Activated T-cell treated with anti-CD3 and anti-CD28 coated beads, Interleukin-2, amount 50 U/mL, for 72 hours (primary cell): ENCODE results near the gene SORBS2. TPM values are rescaled to one million over a fixed set of nuclear protein-coding genes. Genes with fewer than 3 reads are reported as not detected.

Experiments used
- ATAC-seq, 2 donors: fragments of 150-1000 bp; cut with Tn5 transposase; replicated peaks in 1 of 2; 2 replicates each; pipeline ENCODE4 v1.10.0; 2021; ENCODE audit warnings: moderate library complexity in 2 of 2, mild to moderate bottlenecking in 1 of 2
- DNase-seq, 2 donors: peaks; one replicate each; pipeline ENCODE4 v3.0.0; 2021 to 2022; ENCODE audit warnings: mixed read lengths in 1 of 2
- H3K27ac Mint-ChIP-seq: one replicate; pipeline ENCODE4 v1.8.0; 2022; ENCODE audit warnings: mild to moderate bottlenecking, moderate library complexity, mixed read lengths
- H3K27me3 Mint-ChIP-seq: one replicate; pipeline ENCODE4 v1.8.0; 2022; ENCODE audit warnings: low read depth, mixed read lengths
- H3K36me3 Mint-ChIP-seq, 2 donors: one replicate each; pipeline ENCODE4 v1.8.0; 2022; ENCODE audit warnings: mixed read lengths in 2 of 2, mild to moderate bottlenecking in 1 of 2; ENCODE audit not compliant: insufficient read depth in 2 of 2
- H3K4me1 Mint-ChIP-seq: one replicate; pipeline ENCODE4 v1.8.0; 2022; ENCODE audit warnings: low read depth, mixed read lengths
- H3K4me3 Mint-ChIP-seq, 2 donors: one replicate each; pipeline ENCODE4 v1.8.0; 2022; ENCODE audit warnings: mild to moderate bottlenecking in 2 of 2, mixed read lengths in 2 of 2, moderate library complexity in 2 of 2
- H3K9me3 Mint-ChIP-seq, 2 donors: one replicate each; pipeline ENCODE4 v1.8.0; 2022; ENCODE audit warnings: mixed read lengths in 2 of 2
- total RNA-seq, 2 donors: library from RNA; stranded (reverse); gene quantifications; one replicate each; pipeline ENCODE4 v1.2.3, GENCODE V29; 2022

The SORBS2 gene
- total RNA-seq, 2 donors from 2014 or later: 0.26 TPM; not detected in 1

DNA sequence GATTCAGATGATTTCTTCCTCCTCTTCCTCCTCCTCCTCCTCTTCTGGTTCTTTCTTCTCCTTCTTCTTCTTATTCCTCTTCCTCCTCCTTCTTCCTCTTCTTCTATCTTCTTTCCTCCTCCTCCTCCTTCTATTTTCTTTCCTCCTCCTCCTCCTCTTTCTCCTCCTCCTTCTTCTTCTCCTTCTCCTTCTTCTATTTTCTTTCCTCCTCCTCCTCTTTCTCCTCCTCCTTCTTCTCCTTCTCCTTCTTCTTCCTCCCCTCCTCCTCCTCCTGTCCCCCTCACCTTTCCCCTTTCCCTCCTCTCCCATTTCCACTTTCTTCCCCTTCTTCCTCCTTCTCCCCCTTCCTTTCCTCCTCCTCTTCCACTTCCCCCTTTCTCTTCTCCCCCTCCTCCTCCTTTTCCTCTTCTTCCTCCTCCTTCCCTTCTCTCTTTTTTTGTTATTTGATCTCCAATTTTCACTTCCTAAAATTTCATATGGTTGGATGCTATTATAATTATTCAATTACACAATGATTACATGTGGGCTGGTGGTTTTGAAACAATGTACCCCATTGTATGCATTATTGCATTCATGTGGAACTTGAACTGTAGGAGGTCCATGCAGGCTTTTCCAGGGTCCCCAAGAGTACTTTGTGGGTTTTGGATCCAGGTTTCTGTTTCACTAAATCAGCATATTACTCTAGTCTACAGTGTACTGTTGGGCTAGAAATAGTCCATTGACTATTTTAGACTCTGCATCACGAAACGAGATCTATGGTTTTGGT is 68.1 kb downstream of the SORBS2 start:
- ATAC-seq (no peak), DNase-seq (no peak)
- no peaks in the 10 kb centered on the region for H3K4me1 Mint-ChIP-seq
- no peaks in the 10 kb centered on the region for H3K36me3 Mint-ChIP-seq
- H3K9me3 Mint-ChIP-seq: no peaks in the 10 kb centered on the region
- no peak overlapping the region for H3K4me3 Mint-ChIP-seq
- peaks cover under 1% of the 10 kb centered on the region for H3K27me3 Mint-ChIP-seq
- no peak overlapping the region for H3K27ac Mint-ChIP-seq

DNA sequence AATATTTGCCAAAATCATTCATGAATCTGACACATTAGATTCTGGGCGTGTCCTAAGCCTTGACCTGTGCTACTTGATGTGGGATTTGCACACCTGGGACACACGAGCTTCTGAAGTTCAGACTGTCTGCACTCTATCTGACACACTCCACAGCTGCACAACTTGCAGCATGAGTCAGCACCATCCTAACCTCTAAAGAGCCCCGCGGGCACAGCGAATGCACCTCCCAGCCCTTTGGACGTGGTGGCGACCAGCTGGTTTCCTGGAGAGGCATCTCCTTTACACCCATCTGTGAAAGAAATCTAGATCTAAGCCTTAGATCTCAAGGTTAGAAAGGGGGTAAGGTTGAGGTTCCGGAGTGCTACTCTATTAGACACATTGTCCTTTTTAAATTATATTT is 69.2 kb downstream of the SORBS2 start:
- Mint-ChIP-seq H3K4me1 (no peaks in the 10 kb centered on the region), H3K36me3 (no peaks in the 10 kb centered on the region), H3K9me3 (no peaks in the 10 kb centered on the region), H3K27ac (no peak overlapping the region), H3K4me3 (no peak overlapping the region), H3K27me3 (no peaks in the 10 kb centered on the region)
- ATAC-seq (no peak), DNase-seq (no peak)

DNA sequence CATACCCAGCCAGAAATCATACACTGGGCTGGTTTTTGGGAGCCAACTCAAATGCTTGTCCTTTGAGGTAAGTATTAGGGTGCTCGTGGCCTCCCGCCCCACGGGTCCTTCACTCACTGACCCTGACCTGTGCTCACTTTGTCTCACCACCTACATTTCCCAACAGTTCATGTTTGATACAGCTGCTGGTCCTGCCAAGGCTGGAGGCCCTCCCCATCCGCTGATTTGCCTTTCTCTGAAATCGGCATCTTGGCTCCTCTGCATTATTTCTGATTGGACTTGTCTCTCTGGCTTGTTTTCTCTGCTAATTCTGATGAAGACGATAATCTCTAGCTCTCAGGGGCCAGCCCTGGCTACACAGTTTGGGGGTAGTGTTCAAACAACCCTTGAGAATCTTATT is 70.2 kb downstream of the SORBS2 start:
- ATAC-seq: no peak
- Mint-ChIP-seq H3K4me3 (no peak overlapping the region), H3K4me1 (no peaks in the 10 kb centered on the region), H3K27me3 (no peaks in the 10 kb centered on the region), H3K9me3 (no peaks in the 10 kb centered on the region), H3K27ac (no peak overlapping the region), H3K36me3 (no peaks in the 10 kb centered on the region)
- no peak for DNase-seq

DNA sequence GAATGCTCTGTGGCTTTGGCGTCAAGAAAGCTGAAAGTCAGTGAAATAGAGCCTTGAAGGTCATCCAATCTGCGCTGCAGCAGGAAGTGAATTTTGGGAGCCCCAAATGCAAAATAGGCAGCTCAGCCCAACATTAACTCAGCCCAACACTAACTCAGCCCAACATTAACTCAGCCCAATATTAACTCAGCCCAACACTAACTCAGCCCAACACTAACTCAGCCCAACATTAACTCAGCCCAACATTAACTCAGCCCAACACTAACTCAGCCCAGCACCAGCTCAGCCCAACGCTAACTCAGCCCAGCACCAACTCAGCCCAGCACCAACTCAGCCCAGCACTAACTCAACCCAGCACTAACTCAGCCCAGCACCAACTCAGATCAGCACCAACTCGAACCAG is 71.5 kb downstream of the SORBS2 start:
- Mint-ChIP-seq H3K4me1 (no peaks in the 10 kb centered on the region), H3K36me3 (no peaks in the 10 kb centered on the region), H3K27me3 (no peaks in the 10 kb centered on the region), H3K27ac (no peak overlapping the region), H3K4me3 (no peak overlapping the region), H3K9me3 (no peaks in the 10 kb centered on the region)
- ATAC-seq: no peak
- no peak for DNase-seq

DNA sequence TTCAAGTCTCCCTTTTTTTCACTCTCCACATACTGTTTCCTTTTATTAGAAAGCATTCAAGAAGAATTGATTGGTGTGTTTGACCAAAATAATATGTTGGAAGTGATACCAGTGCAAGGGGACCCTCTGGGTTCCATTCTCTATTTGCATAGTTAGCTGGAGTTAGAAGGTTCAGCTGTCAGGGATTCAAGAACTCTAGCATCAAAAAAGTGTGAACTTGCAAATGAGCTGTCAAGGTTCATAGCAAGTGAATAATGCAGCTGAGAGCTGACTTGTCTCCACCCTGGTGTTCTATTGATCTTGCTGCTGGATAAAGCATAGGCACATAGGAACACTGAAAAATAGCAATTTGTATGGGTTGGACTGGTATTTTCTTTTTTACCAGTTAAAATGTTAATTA is 73.2 kb downstream of the SORBS2 start:
- no peaks in the 10 kb centered on the region for H3K36me3 Mint-ChIP-seq
- no peak overlapping the region for H3K4me3 Mint-ChIP-seq
- DNase-seq (no peak), ATAC-seq (no peak)
- H3K4me1 Mint-ChIP-seq: no peaks in the 10 kb centered on the region
- H3K9me3 Mint-ChIP-seq: no peaks in the 10 kb centered on the region
- no peak overlapping the region for H3K27ac Mint-ChIP-seq
- peaks cover 7% of the 10 kb centered on the region for H3K27me3 Mint-ChIP-seq

DNA sequence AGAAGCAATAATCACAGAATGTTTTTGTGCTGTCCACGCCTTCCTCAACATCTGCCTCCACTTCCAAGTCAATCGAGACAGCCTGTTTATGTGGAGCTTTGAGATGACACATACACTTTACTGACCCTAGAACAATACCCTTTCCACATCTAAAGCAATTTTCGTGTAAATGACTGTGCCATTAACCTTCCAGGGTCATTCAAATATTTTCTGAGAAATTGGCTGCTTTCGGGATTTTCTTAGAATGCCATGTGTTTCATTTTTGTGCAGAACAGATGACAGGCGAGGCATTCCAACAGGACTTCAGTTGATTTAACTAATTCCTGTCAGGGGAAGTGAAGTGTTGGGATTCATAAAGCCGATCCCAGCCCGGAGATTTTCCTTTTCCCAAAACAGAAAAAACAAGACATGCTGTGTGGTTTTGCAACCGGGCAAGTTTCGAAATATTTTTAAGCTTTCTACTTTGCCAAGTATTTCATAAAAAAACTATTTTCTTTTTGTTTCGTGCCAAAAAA is 73.9 kb downstream of the SORBS2 start:
- H3K36me3 Mint-ChIP-seq: no peaks in the 10 kb centered on the region
- no peak overlapping the region for H3K4me3 Mint-ChIP-seq
- no peak overlapping the region for H3K27ac Mint-ChIP-seq
- no peaks in the 10 kb centered on the region for H3K4me1 Mint-ChIP-seq
- H3K27me3 Mint-ChIP-seq: peaks cover 11% of the 10 kb centered on the region
- H3K9me3 Mint-ChIP-seq: no peaks in the 10 kb centered on the region
- DNase-seq (no peak), ATAC-seq (no peak)

DNA sequence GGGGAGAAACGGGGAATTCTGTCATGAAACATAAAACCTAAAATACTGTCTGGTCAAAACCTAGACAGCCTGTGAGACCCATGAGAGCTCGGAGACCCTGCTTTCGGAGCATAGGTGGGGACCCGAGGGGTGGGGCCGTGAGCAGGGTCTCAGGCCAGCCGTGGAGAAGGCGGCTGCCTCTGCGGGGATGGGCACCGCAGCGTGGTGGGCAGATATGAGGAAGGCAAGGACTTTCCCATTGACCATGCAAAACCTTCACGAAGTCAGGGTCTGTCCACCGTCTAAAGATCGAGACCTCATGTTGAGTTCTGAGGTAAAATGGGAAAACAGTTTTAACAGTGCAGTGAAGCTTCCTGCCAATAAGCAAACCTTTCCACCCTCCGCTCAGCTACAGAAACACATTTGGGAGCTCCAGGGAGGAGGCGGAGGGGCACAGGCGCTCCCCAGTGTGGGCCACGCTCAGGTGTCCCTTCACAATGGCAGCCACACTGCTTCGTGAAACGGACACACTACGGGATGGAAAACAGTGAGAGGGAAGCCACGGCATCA is 74.4 kb downstream of the SORBS2 start:
- no peak overlapping the region for H3K4me3 Mint-ChIP-seq
- DNase-seq (no peak), ATAC-seq (no peak)
- no peaks in the 10 kb centered on the region for H3K9me3 Mint-ChIP-seq
- no peak overlapping the region for H3K27ac Mint-ChIP-seq
- peaks cover 16% of the 10 kb centered on the region for H3K27me3 Mint-ChIP-seq
- no peaks in the 10 kb centered on the region for H3K4me1 Mint-ChIP-seq
- H3K36me3 Mint-ChIP-seq: no peaks in the 10 kb centered on the region

DNA sequence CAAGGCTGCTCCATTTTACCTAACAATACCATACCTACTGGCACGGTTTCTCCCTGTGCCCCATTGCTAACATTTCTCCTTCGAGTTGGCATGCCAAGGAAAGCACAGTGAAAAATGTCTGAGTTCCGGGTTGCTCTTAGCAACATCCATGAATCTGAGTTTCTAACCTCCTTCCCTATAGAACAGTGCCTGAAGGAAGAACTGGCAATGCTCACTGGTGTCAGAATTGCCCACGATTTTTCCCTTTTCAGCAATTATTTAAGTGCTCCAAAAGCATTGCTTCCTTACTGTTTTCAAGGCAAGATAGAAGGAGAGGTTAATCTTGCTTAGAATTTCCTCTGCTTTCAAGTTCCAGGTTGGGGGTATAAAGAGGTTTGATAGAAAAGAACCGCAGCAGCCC is 75.1 kb downstream of the SORBS2 start:
- Mint-ChIP-seq H3K4me3 (no peak overlapping the region), H3K36me3 (no peaks in the 10 kb centered on the region), H3K9me3 (no peaks in the 10 kb centered on the region), H3K27ac (no peak overlapping the region), H3K4me1 (no peaks in the 10 kb centered on the region), H3K27me3 (peaks cover 19% of the 10 kb centered on the region)
- ATAC-seq: no peak
- no peak for DNase-seq

DNA sequence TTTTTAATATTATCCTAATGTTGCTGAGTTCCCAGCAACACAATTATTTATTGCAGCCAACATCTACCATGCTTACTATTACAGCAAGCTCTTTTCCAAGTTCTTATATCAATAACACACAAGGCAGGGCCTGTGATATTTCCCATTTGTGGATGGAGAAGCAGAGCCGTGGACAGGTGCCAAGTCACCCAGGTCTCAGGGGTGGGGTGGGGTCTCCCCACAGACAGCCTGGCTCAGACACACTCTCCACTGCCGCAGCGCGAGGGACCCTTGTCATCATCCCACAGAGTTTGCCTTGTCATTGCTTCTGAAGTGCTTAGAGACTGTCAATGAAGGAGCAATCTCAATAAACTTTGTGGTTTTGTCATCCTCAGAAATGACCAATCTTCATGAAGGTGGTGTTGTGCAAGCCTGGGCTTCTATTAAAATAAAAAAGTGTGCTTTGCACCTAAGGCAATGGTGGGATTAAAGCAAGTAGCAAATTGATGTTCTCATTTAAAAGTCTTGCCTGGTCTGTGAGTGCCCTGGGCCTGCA is 76.1 kb downstream of the SORBS2 start:
- H3K36me3 Mint-ChIP-seq: no peaks in the 10 kb centered on the region
- no peaks in the 10 kb centered on the region for H3K4me1 Mint-ChIP-seq
- peaks cover 20% of the 10 kb centered on the region for H3K27me3 Mint-ChIP-seq
- no peak for ATAC-seq
- H3K9me3 Mint-ChIP-seq: no peaks in the 10 kb centered on the region
- no peak overlapping the region for H3K27ac Mint-ChIP-seq
- DNase-seq: no peak
- no peak overlapping the region for H3K4me3 Mint-ChIP-seq

DNA sequence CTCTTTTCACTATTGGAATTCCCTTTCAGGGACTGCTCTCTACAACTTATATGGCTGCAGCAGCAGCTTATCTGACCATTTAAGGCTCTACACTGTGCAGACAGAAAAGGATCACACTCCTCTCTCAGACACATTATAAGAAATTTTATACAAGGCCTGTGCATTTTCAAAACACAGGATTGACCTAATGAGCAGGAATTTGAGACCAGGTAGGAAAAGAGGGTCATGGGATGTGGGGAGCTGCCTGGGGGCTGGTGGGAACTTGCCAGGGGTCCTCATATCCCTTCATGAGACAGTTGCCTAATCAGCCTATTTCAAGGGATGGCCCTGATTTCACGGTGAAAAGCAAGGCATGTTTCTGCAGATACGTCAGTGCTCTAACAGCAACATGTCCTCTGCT is 77.1 kb downstream of the SORBS2 start:
- Mint-ChIP-seq H3K9me3 (no peaks in the 10 kb centered on the region), H3K4me1 (no peaks in the 10 kb centered on the region), H3K27ac (no peak overlapping the region), H3K4me3 (no peak overlapping the region), H3K36me3 (no peaks in the 10 kb centered on the region), H3K27me3 (peaks cover 20% of the 10 kb centered on the region)
- DNase-seq (no peak), ATAC-seq (no peak)

DNA sequence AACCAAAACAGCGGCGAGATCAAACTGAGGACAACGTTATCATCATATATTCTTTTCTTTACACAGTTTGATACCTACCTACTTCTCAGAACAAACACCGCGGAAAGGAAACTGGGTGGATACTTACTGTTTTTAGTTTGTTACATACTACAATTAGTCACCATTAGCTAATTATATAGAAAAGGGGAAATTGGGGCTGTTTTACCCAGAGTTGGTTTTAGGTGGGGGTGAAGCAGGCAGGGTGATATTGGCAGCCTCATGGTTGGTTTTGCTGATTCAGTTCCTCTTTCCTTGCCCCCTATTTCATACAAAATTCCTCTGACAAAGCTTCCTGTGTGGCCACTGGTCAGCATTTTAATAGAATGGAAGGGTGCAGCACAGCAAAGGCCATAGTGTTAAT is 77.8 kb downstream of the SORBS2 start:
- Mint-ChIP-seq H3K27ac (no peak overlapping the region), H3K4me3 (no peak overlapping the region), H3K27me3 (peaks cover 20% of the 10 kb centered on the region), H3K4me1 (no peaks in the 10 kb centered on the region), H3K36me3 (no peaks in the 10 kb centered on the region), H3K9me3 (no peaks in the 10 kb centered on the region)
- no peak for ATAC-seq
- DNase-seq: no peak

DNA sequence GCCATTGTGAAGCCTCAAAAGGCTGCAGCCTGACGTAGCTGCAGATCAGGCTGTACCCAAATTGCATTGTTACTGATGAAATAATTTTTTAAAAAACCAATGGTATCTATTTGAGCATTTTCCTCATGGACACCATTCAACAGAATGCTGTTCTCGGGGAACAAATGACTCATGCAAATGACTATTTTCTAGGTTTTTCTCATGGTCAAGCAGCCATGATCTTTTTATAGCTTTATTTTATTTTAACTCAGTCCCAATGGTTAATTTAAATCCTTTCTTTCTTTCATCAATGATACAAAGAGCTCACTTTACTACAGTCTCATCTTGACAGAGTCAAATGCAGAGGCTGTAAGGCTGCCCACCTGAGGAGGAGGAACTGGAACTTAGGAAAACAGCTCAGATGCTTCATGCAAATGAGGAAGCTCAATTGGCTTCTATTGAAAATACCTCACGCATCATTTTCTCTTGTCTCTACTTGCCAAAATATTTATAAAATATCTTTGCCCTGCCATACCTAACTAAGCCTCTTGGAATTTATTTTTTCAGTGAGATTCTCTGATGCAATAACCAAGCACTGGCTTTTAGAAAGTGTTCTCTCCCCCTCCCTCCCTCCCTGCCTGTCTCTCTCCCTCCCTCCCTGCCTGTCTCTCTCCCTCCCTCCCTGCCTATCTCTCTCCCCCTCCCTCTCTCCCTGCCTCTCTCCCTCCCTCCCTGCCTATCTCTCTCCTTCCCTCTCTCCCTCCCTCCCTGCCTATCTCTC is 81.0 kb downstream of the SORBS2 start:
- H3K27ac Mint-ChIP-seq: no peak overlapping the region
- ATAC-seq: no peak
- peaks cover 26% of the 10 kb centered on the region for H3K27me3 Mint-ChIP-seq
- no peak overlapping the region for H3K4me3 Mint-ChIP-seq
- H3K36me3 Mint-ChIP-seq: no peaks in the 10 kb centered on the region
- no peak for DNase-seq
- H3K9me3 Mint-ChIP-seq: no peaks in the 10 kb centered on the region
- no peaks in the 10 kb centered on the region for H3K4me1 Mint-ChIP-seq

DNA sequence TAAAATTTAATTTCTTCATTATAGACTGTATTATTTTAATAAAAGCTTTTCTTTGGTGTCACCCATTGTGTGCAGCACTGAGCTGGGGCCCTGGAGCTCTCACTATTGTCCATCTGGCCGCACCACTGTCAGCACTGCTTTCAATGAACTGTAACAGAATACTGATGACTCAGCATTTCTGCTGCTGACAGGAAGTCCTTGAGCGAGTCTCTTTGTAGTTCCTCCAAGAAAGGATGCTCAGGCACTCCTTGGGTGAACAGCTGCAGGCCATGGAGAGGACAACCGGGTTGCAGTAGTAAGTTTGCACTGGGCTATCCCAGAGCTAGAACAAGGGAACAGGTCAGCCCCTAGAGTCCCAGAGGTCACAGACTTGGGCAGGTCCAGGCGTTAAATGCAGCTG is 81.6 kb downstream of the SORBS2 start:
- Mint-ChIP-seq H3K4me1 (no peaks in the 10 kb centered on the region), H3K9me3 (no peaks in the 10 kb centered on the region), H3K27me3 (peaks cover 26% of the 10 kb centered on the region), H3K4me3 (no peak overlapping the region), H3K36me3 (no peaks in the 10 kb centered on the region), H3K27ac (no peak overlapping the region)
- no peak for DNase-seq
- no peak for ATAC-seq
